ENCODE measurements around the gene TRIM72. TPM values are rescaled to one million over a fixed set of nuclear protein-coding genes. Genes with fewer than 3 reads are reported as not detected.

TRIM72 gene
- total RNA-seq, 1 experiment from 2014 or later = 0.09 TPM

GRCh38 chr16:31188450-31189411 is 25.2 kb upstream of the TRIM72 start:
- ChIA-PET POLR2A (ENCODE audit: unreplicated experiment) (interaction anchor here (0.9 kb wide), 1 partner anchor 46 kb away, joined by 8 read pairs; no protein-coding TSS in a partner anchor), CTCF (interaction anchor here (0.6 kb wide), 1 partner anchor 29 kb away, joined by 7 read pairs; no protein-coding TSS in a partner anchor)
- H4K20me1 ChIP-seq (ENCODE audit: insufficient read depth) = peaks cover 94% of the 10 kb centered on the region
- peaks cover 94% of the 10 kb centered on the region for H3K36me3 ChIP-seq (ENCODE audit: low read depth)
- H3K27me3 ChIP-seq (ENCODE audit: insufficient read depth, low read depth) = no peaks in the 10 kb centered on the region
- BruUV-seq (replicated peaks) = no TSS peak
- H3K27ac ChIP-seq = no peak overlapping the region
- TF ChIP-seq, protein P1, sequence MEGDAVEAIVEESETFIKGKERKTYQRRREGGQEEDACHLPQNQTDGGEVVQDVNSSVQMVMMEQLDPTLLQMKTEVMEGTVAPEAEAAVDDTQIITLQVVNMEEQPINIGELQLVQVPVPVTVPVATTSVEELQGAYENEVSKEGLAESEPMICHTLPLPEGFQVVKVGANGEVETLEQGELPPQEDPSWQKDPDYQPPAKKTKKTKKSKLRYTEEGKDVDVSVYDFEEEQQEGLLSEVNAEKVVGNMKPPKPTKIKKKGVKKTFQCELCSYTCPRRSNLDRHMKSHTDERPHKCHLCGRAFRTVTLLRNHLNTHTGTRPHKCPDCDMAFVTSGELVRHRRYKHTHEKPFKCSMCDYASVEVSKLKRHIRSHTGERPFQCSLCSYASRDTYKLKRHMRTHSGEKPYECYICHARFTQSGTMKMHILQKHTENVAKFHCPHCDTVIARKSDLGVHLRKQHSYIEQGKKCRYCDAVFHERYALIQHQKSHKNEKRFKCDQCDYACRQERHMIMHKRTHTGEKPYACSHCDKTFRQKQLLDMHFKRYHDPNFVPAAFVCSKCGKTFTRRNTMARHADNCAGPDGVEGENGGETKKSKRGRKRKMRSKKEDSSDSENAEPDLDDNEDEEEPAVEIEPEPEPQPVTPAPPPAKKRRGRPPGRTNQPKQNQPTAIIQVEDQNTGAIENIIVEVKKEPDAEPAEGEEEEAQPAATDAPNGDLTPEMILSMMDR (conservative IDR thresholded peaks at IDR 0.05) = no peak
- no peak for TF ChIP-seq EZH2 (IDR thresholded peaks at IDR 0.05; ENCODE audit: low read depth)
- H3K9me3 ChIP-seq (ENCODE audit: insufficient read depth, low read depth) = no peaks in the 10 kb centered on the region
- intact Hi-C loops (cut with micrococcal nuclease; ENCODE audit: unreplicated experiment) = no loop called here
- H3K4me3 ChIP-seq = no peak overlapping the region
- DNase-seq = no peak
- no peak overlapping the region for H2AFZ ChIP-seq
- peaks cover 69% of the 10 kb centered on the region for H3K79me2 ChIP-seq (ENCODE audit: low read depth)
- H3K9me2 ChIP-seq (ENCODE audit: insufficient read depth) = no peaks in the 10 kb centered on the region
- H3K4me1 ChIP-seq (replicated peaks; ENCODE audit: insufficient read depth) = no peaks in the 10 kb centered on the region
- no peak overlapping the region for H3K4me2 ChIP-seq
- H3F3A ChIP-seq (ENCODE audit: insufficient read depth, low read depth) = peaks cover 100% of the 10 kb centered on the region

- H3K4me3 ChIP-seq = no peak overlapping the region
- H3K9me3 ChIP-seq (ENCODE audit: insufficient read depth, low read depth) = no peaks in the 10 kb centered on the region
- H3K36me3 ChIP-seq (ENCODE audit: low read depth) = peaks cover 89% of the 10 kb centered on the region
- no peak overlapping the region for H3K27ac ChIP-seq
- POLR2A ChIA-PET (ENCODE audit: unreplicated experiment) = interaction anchor here (0.9 kb wide), 1 partner anchor 47 kb away, joined by 8 read pairs; no protein-coding TSS in a partner anchor
- H3K79me2 ChIP-seq (ENCODE audit: low read depth) = peaks cover 62% of the 10 kb centered on the region
- H2AFZ ChIP-seq = no peak overlapping the region
- intact Hi-C loops (cut with micrococcal nuclease; ENCODE audit: unreplicated experiment) = no loop called here
- peaks cover 94% of the 10 kb centered on the region for H4K20me1 ChIP-seq (ENCODE audit: insufficient read depth)
- H3K4me2 ChIP-seq = no peak overlapping the region
- DNase-seq = no peak
- H3K4me1 ChIP-seq (replicated peaks; ENCODE audit: insufficient read depth) = no peaks in the 10 kb centered on the region
- CTCF ChIA-PET = no interaction called here
- BruUV-seq (replicated peaks) = no TSS peak
- H3F3A ChIP-seq (ENCODE audit: insufficient read depth, low read depth) = peaks cover 100% of the 10 kb centered on the region
- no peaks in the 10 kb centered on the region for H3K9me2 ChIP-seq (ENCODE audit: insufficient read depth)
- H3K27me3 ChIP-seq (ENCODE audit: insufficient read depth, low read depth) = no peaks in the 10 kb centered on the region
- TF ChIP-seq, protein P1 (conservative IDR thresholded peaks at IDR 0.05) = no peak
- TF ChIP-seq EZH2 (IDR thresholded peaks at IDR 0.05; ENCODE audit: low read depth) = no peak
These were observed 24.5 kb upstream of the TRIM72 start for GRCh38 chr16:31189412-31189778.

- intact Hi-C loops (cut with micrococcal nuclease; ENCODE audit: unreplicated experiment) = no loop called here
- POLR2A ChIA-PET (ENCODE audit: unreplicated experiment) = no interaction called here
- H2AFZ ChIP-seq = no peak overlapping the region
- H3K9me3 ChIP-seq (ENCODE audit: insufficient read depth, low read depth) = no peaks in the 10 kb centered on the region
- H3F3A ChIP-seq (ENCODE audit: insufficient read depth, low read depth) = peaks cover 100% of the 10 kb centered on the region
- no peak overlapping the region for H3K27ac ChIP-seq
- H3K4me2 ChIP-seq = no peak overlapping the region
- CTCF ChIA-PET = no interaction called here
- H3K9me2 ChIP-seq (ENCODE audit: insufficient read depth) = no peaks in the 10 kb centered on the region
- no peak for TF ChIP-seq EZH2 (IDR thresholded peaks at IDR 0.05; ENCODE audit: low read depth)
- TF ChIP-seq, protein P1 (conservative IDR thresholded peaks at IDR 0.05) = no peak
- H3K36me3 ChIP-seq (ENCODE audit: low read depth) = peaks cover 88% of the 10 kb centered on the region
- BruUV-seq (replicated peaks) = no TSS peak
- no peak overlapping the region for H3K4me3 ChIP-seq
- no peaks in the 10 kb centered on the region for H3K4me1 ChIP-seq (replicated peaks; ENCODE audit: insufficient read depth)
- H3K27me3 ChIP-seq (ENCODE audit: insufficient read depth, low read depth) = no peaks in the 10 kb centered on the region
- peaks cover 55% of the 10 kb centered on the region for H3K79me2 ChIP-seq (ENCODE audit: low read depth)
- no peak for DNase-seq
- H4K20me1 ChIP-seq (ENCODE audit: insufficient read depth) = peaks cover 94% of the 10 kb centered on the region
These were observed 23.9 kb upstream of the TRIM72 start for GRCh38 chr16:31190061-31190460.
